HepG2 (cell line): ENCODE data around the gene TGM2. TPM values are rescaled to one million over a fixed set of nuclear protein-coding genes. Genes with fewer than 3 reads are reported as not detected.
A peak's percentile ranks its signal among the peaks of the same experiment; 100 is the strongest.

Experiments used
- ATAC-seq: fragments of 200-7000 bp; cut with Tn5 transposase; 3 replicates; pipeline ENCODE4 v1.9.1; 2020; ENCODE audit warnings: mild to moderate bottlenecking, moderate library complexity
- BruUV-seq: library from RNA; stranded (reverse); fragments of 400-500 nt; replicated peaks from 2 replicates; lab custom pipeline; 2021; lab: Mats Ljungman, UMichigan
- CTCF ChIA-PET: fragments of 300-600 bp; formaldehyde crosslinking; extraction: SDS; loops from one replicate; lab custom pipeline; 2021; ENCODE audit warnings: low total read pairs, inconsistent platforms, low intra/inter-chr PET ratio; lab: Yijun Ruan, JAX
- POLR2A ChIA-PET: fragments of 350-600 bp; sonication (Branson Sonifier 250); formaldehyde crosslinking; loops from one replicate; lab custom pipeline; 2020; ENCODE audit warnings: antibody characterized with exemption, inconsistent platforms; lab: Yijun Ruan, JAX
- DNase-seq: peaks from one replicate; pipeline ENCODE4 v3.0.0-alpha.2; 2015; ENCODE audit warnings: low spot score
- FAIRE-seq: peaks from 3 replicates; lab custom pipeline; 2011; peaks lifted over from hg19 to GRCh38; lab: Jason Lieb, UNC
- H2AFZ ChIP-seq: one replicate; pipeline ENCODE4 v1.6.1; 2011; ENCODE audit warnings: low read length, inconsistent platforms
- H3K27ac ChIP-seq: fragments of 300-600 bp; 3 replicates; pipeline ENCODE4 v1.8.0; 2011; ENCODE audit warnings: mixed run types, mild to moderate bottlenecking, mixed read lengths, low read length, inconsistent platforms; ENCODE audit not compliant: insufficient read depth; ENCODE audit errors: extremely low read length
- H3K27me3 ChIP-seq, 2 experiments: fragments of 200-600 bp in 1 of 2; 2 replicates in 1 of 2; 3 replicates in 1 of 2; pipeline versions ENCODE4 v1.6.0 to v1.8.0; 2011; ENCODE audit warnings: low read length in 2 of 2, mild to moderate bottlenecking in 2 of 2, moderate library complexity in 2 of 2, inconsistent platforms in 1 of 2; ENCODE audit not compliant: insufficient read depth in 2 of 2, control insufficient read depth in 1 of 2
- H3K36me3 ChIP-seq, 2 experiments: fragments of 200-600 bp in 1 of 2; replicated peaks in 1 of 2; 2 replicates in 1 of 2; 3 replicates in 1 of 2; pipeline versions ENCODE4 v1.5.1 to v1.8.0; 2011; ENCODE audit warnings: low read length in 2 of 2, inconsistent platforms in 1 of 2; ENCODE audit not compliant: insufficient read depth in 2 of 2, control insufficient read depth in 1 of 2
- H3K4me1 ChIP-seq: 2 replicates; pipeline ENCODE4 v1.5.1; 2012; ENCODE audit warnings: low read length, inconsistent platforms; ENCODE audit not compliant: insufficient read depth
- H3K4me2 ChIP-seq: 2 replicates; pipeline ENCODE4 v1.6.0; 2011; ENCODE audit warnings: low read depth, low read length, inconsistent platforms
- H3K4me3 ChIP-seq, 3 experiments: fragments of 200-600 bp in 1 of 3; sonication (generic), shearing (Covaris generic) in 1 of 3; replicated peaks in 1 of 3; 2 replicates each; pipeline ENCODE4 v1.5.1; 2011 to 2016; ENCODE audit warnings: low read length in 3 of 3, inconsistent platforms in 2 of 3, low read depth in 2 of 3, mild to moderate bottlenecking in 2 of 3, control low read depth in 1 of 3, mixed read lengths in 1 of 3; ENCODE audit not compliant: insufficient read depth in 1 of 3
- H3K79me2 ChIP-seq: one replicate; pipeline ENCODE4 v1.6.1; 2011; ENCODE audit warnings: low read length, inconsistent platforms; ENCODE audit not compliant: insufficient read depth
- H3K9ac ChIP-seq: 2 replicates; pipeline ENCODE4 v1.6.0; 2011; ENCODE audit warnings: mild to moderate bottlenecking, low read depth, low read length, inconsistent platforms; ENCODE audit not compliant: insufficient read depth
- H3K9me3 ChIP-seq: 2 replicates; pipeline ENCODE4 v1.5.1; 2012; ENCODE audit warnings: mild to moderate bottlenecking, low read length
- H4K20me1 ChIP-seq: 2 replicates; pipeline ENCODE4 v1.6.0; 2011; ENCODE audit warnings: inconsistent platforms, mild to moderate bottlenecking, low read length, moderate library complexity; ENCODE audit not compliant: insufficient read depth
- ONECUT2 ChIP-seq: sonication (generic); formaldehyde crosslinking; IDR thresholded peaks from 2 replicates; pipeline ENCODE4 v1.4.0; 2020; ENCODE audit warnings: missing genetic modification reagents
- U2AF2 ChIP-seq: fragments of 200-400 bp; formaldehyde crosslinking; IDR thresholded peaks from 2 replicates; pipeline ENCODE4 v1.6.1; 2017; ENCODE audit warnings: low read depth, mild to moderate bottlenecking, low read length
- ZMYM3 ChIP-seq: sonication (generic); formaldehyde crosslinking; IDR thresholded peaks from 2 replicates; pipeline ENCODE4 v1.5.1; 2020; ENCODE audit warnings: mild to moderate bottlenecking, missing genetic modification reagents
- whole genome bisulfite sequencing: methylation state at CpG from one replicate; pipeline ENCODE4 v1.1.6; 2017; ENCODE audit warnings: low lambda C conversion rate; 5-methylcytosine and 5-hydroxymethylcytosine counted together
- in situ Hi-C: cut with HindIII; loops from 2 replicates; pipeline ENCODE4 v1.10.0; 2017; ENCODE audit warnings: low pct_unique_long_range_greater_than_20kb; ENCODE audit not compliant: extremely low pct_ligation_motif_present
- intact Hi-C: fragments of 100-400 bp; cut with micrococcal nuclease; formaldehyde crosslinking; loops from one replicate; pipeline ENCODE4 v1.10.0; 2022; ENCODE audit not compliant: unreplicated experiment
- polyA plus RNA-seq, 8 experiments: library from polyadenylated mRNA; depleted of rRNA in 3 of 8; stranded (reverse) in 7 of 8; unstranded in 1 of 8; fragments of >200 nt; fragmentation: Illumina TruSeq in 4 of 8; extraction: Trizol in 4 of 8; gene quantifications; 2 replicates each; pipeline versions ENCODE4 v1.2.1 to v1.2.3, GENCODE V29; 2011 to 2016; ENCODE audit warnings: low read depth in 4 of 8, missing spikeins in 1 of 8, mixed read lengths in 1 of 8; ENCODE audit not compliant: insufficient read depth in 1 of 8
- total RNA-seq, 5 experiments: library from RNA; depleted of rRNA; stranded (reverse); fragments of >200 nt; fragmentation: Illumina TruSeq; extraction: Trizol; gene quantifications; 2 replicates each; pipeline ENCODE4 v1.2.3, GENCODE V29; 2016; ENCODE audit warnings: low read depth in 1 of 5
- TF ChIP-seq, protein P1 (sequence below): IDR thresholded peaks from 2 replicates; pipeline ENCODE4 v1.6.1; 2016; ENCODE audit warnings: mild to moderate bottlenecking

TGM2 gene
- total and polyA plus RNA-seq, 2 of the 13 experiments (the other 11 are each of a cell fraction or from before 2014, with no cell fraction given): 4.2 to 46.4 TPM

DNA sequence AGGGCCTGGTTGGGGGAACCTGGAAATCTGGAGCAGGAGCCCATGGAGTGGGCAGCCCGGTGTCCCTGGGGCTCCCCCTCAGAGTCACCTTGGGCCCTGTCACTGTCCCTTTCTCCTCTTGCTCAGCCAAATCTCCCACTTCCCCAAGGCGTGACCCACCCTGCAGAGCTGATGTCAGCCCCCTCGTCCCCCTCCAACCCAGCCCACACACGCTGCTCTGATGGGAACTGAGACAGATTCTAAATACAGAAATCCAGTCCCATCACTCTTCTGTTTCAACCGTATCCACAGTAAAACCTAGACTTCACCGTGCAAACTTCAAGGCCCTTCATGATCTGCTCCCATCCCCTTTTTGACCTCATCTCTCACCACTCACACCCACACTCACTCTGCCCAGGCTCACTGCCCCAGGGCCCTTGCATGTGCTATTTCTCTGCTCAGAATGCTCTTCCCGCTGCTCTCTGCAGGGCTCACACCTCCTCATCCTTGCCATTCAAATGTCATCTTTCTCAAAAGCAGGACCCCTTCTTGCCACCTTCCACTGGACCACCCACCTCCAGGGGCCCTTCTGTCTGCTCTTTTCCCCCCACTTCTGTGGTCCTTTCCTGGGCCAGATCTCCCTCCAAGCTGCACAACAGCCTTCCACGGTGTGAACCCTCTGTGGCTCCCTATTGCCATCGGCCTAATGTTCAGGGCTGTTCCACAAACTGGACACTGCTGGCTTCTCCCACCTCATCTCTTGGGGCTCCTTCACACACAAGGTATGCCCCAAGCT, 16.6 kb downstream of the TGM2 start:
- DNase-seq: no peak
- ChIA-PET CTCF (no interaction called here), POLR2A (no interaction called here)
- Histone ChIP-seq H3K4me2 (no peak overlapping the region), H3K36me3 (peaks cover 9 to 13% of the 10 kb centered on the region in 2 experiments; a peak in 4 of 5 replicates), H3K27me3 (no peaks in the 10 kb centered on the region), H3K4me1 (peaks cover 37% of the 10 kb centered on the region), H3K9me3 (no peaks in the 10 kb centered on the region), H3K79me2 (no peaks in the 10 kb centered on the region), H3K27ac (no peak overlapping the region), H3K4me3 (no peak overlapping the region), H2AFZ (no peak overlapping the region), H3K9ac (no peak overlapping the region), H4K20me1 (no peaks in the 10 kb centered on the region)
- BruUV-seq: no TSS peak
- in situ Hi-C loops (no loop called here), intact Hi-C loops (no loop called here)
- TF ChIP-seq ZMYM3: peak; percentile 41; the same call in 1 of the 2 replicates
- TF ChIP-seq, protein P1, sequence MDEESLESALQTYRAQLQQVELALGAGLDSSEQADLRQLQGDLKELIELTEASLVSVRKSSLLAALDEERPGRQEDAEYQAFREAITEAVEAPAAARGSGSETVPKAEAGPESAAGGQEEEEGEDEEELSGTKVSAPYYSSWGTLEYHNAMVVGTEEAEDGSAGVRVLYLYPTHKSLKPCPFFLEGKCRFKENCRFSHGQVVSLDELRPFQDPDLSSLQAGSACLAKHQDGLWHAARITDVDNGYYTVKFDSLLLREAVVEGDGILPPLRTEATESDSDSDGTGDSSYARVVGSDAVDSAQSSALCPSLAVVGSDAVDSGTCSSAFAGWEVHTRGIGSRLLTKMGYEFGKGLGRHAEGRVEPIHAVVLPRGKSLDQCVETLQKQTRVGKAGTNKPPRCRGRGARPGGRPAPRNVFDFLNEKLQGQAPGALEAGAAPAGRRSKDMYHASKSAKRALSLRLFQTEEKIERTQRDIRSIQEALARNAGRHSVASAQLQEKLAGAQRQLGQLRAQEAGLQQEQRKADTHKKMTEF (CRISPR knock-in tag): no peak
- ATAC-seq: no peak
- FAIRE-seq: no peak
- WGBS: 94% methylated on average over 9 of the region's 9 CpGs

DNA sequence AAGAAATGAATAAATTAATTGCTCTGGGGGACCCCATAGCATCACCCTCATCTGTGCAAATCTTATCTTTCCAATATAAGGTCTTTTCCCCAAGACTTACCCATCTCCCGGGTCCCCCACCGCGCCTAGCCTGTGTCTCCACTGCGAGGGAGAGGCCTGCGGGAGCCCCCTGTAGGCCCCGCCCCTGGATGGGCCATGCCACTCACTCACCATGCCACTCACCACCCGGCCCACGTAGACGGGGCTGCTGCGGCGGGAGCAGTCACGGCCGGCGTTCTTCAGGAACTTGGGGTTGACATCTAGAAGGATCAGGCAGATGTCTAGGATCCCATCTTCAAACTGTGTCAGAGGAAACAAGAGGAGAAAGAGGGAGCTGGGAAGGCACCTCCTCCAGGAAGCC, 17.3 kb downstream of the TGM2 start:
- Histone ChIP-seq H3K4me1 (peaks cover 43% of the 10 kb centered on the region), H4K20me1 (no peaks in the 10 kb centered on the region), H3K4me2 (no peak overlapping the region), H3K36me3 (peaks cover 6 to 13% of the 10 kb centered on the region in 2 experiments; a peak in 4 of 5 replicates), H3K27ac (no peak overlapping the region), H3K27me3 (no peaks in the 10 kb centered on the region), H2AFZ (no peak overlapping the region), H3K9me3 (no peaks in the 10 kb centered on the region), H3K4me3 (no peak overlapping the region), H3K9ac (no peak overlapping the region), H3K79me2 (no peaks in the 10 kb centered on the region)
- FAIRE-seq: no peak
- no peak for DNase-seq
- TF ChIP-seq U2AF2 (no peak), ONECUT2 (CRISPR knock-in tag) (no peak)
- in situ Hi-C loops: no loop called here
- CTCF ChIA-PET: no interaction called here
- BruUV-seq: no TSS peak
- POLR2A ChIA-PET: no interaction called here
- no peak for ATAC-seq
- intact Hi-C loops: no loop called here
- 96% methylated on average over 14 of the region's 14 CpGs for WGBS
